ENCODE data around the gene TNFRSF19.
"Not testable (repeated sequence)": the region's sequence is repeated elsewhere in the genome, so short reads cannot be mapped to it uniquely, and the experiment has no call there.

TNFRSF19 gene

DNA sequence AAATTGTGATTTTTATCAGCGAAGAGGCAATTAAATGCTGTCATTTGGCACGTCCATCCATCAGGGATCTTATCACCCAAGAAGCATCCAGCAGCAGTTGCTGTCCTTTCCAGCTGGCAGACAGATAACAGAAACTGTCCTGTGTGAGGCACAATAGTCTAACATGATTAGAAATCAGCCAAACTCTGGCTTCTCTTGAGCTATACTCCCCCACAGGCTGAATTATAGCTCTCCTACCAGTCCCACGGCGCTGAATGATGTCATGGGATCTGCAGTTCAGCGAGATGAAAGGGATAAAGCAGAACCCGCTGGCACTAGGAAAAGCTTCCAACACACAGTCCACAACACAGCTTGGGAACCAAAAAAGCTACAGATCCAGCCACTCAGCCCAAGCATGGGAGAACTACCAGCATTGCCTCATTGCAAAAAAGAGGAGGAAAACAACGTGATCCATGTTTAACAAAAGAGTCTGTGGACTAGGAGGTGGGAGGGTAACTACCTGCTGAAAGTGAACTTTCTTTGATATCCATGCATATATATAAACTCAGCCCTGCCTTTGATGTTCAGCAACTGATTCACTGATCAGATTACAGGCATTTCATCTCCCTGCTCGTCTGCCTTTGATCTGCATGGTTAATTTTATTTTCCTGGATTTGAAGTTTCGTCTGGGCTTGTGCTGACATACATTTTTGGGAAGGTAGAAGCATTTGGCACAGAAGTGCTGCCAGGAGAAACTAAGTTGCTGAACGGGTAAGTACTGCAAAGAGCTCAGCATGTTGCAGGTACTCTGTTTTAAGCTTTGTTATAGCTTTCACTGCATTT, at the start of gene TNFRSF19:
Gene TNFRSF19 (plus strand): TSS at position 314 of the 822 bp plus-strand sequence. CDS start 19,772 bp downstream, outside the sequence.
- no peak for DNase-seq

DNA sequence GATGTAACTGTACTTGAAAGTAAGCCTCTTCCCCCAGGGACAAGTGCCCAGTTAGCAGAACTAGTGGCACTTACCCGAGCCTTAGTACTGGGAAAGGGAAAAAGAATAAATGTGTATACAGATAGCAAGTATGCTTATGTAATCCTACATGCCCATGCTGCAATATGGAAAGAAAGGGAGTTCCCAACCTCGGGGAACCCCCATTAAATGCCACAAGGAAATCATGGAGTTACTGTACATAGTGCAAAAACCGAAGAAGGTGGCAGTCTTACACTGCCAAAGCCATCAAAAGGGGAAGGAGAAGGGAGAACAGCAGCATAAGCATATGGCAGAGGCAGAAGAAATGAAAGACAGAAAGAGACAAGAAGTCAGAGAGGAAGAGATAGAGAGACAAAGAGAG, 40.3 kb upstream of the TNFRSF19 start:
- DNase-seq = not testable (repeated sequence)

GRCh38 chr13:23531446-23531845, 38.8 kb upstream of the TNFRSF19 start:
- no peak for DNase-seq

- no peak for DNase-seq
Measured at GRCh38 chr13:23534090-23534489, 36.1 kb upstream of the TNFRSF19 start.

GRCh38 chr13:23541221-23541824, 28.9 kb upstream of the TNFRSF19 start:
- DNase-seq = no peak

- DNase-seq = no peak
Measured at GRCh38 chr13:23544668-23545067, 25.5 kb upstream of the TNFRSF19 start.

- no peak for DNase-seq
Measured at GRCh38 chr13:23547000-23547590, 23.1 kb upstream of the TNFRSF19 start.

DNA sequence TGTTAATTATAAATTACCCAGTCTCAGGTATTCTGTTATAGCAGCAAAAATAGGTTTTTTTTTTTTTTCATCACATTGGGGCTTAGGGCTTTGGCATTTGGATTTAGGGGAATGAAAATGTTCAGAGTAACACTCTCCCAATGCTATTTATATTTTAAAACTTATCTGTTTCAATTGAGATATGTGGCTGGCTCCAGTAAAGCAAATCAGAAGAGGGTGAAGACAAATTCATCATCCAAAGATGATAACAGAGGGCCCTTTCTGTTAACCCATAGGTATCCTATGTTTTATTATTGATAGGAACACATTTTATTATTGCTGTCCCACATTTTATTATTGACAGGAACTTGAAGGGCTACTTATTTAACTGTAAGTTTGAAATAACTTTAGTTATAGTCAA, 20.5 kb upstream of the TNFRSF19 start:
- no peak for DNase-seq

GRCh38 chr13:23550163-23550562, 20.0 kb upstream of the TNFRSF19 start:
- no peak for DNase-seq

GRCh38 chr13:23551213-23552008, 18.8 kb upstream of the TNFRSF19 start:
- no peak for DNase-seq

GRCh38 chr13:23552171-23552570, 18.0 kb upstream of the TNFRSF19 start:
- no peak for DNase-seq

DNA sequence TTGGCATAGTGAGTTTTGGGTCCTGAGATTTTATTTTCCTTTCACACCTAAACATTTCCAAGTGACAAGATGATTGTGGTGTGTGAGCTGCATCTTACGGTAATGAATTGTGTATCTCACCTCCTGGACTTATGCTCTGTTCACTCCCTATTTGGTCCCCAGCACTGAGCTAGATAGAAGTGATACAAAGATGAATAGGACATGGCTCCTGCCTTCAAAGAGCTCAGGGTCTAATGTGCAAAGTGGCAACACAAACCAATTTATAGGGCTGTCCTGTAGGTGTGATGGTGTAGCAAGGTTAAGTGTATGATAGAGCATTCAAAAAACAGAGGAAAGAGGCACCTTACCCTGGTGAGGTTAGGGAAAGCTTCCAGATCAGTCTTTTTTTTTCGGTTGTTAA, 17.6 kb upstream of the TNFRSF19 start:
- DNase-seq = no peak

DNA sequence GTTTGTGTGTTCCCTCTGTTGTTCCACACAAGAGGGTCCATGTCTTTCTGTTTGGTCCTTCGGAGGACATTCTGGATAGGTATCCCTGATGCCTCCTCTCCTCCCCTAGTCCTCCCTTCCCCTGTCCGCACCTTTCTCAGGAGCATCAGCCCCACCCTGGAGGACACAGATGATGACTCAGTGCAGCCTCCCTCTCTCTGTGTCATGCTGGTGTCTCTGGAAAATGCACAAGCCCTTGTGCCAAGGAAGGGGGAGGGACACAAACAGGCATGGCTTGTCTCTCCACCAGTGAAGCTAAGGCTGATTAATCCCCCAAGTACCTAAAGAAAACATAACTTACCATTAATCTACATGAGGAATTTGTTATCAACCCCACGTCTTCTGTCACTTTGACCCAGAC, 16.2 kb upstream of the TNFRSF19 start:
- no peak for DNase-seq

- DNase-seq = no peak
Measured at GRCh38 chr13:23557043-23557442, 13.2 kb upstream of the TNFRSF19 start.

DNA sequence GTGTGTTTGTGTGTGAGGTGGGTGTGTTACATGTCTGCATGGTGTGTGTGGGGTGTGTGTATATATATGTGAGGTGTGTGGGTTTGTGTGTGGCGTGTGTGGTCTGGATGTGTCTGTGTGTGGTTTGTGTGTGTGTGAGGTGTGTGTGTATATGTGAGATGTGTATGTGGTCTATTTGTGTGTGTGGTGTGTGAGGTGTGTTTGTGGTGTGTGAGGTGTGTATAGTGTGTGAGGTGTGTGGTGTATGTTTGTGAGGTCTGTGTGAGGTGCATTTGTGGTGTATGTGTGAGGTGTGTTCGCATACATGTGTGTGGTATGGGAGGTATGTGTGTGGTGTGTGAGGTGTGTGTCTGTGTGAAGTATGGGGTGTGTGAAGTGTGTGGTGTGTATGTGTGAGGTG, 12.5 kb upstream of the TNFRSF19 start:
- no peak for DNase-seq

GRCh38 chr13:23558675-23559536, 11.3 kb upstream of the TNFRSF19 start:
- no peak for DNase-seq

- no peak for DNase-seq
Measured at GRCh38 chr13:23560571-23561089, 9.6 kb upstream of the TNFRSF19 start.

GRCh38 chr13:23561261-23561660, 9.0 kb upstream of the TNFRSF19 start:
- DNase-seq = no peak

DNA sequence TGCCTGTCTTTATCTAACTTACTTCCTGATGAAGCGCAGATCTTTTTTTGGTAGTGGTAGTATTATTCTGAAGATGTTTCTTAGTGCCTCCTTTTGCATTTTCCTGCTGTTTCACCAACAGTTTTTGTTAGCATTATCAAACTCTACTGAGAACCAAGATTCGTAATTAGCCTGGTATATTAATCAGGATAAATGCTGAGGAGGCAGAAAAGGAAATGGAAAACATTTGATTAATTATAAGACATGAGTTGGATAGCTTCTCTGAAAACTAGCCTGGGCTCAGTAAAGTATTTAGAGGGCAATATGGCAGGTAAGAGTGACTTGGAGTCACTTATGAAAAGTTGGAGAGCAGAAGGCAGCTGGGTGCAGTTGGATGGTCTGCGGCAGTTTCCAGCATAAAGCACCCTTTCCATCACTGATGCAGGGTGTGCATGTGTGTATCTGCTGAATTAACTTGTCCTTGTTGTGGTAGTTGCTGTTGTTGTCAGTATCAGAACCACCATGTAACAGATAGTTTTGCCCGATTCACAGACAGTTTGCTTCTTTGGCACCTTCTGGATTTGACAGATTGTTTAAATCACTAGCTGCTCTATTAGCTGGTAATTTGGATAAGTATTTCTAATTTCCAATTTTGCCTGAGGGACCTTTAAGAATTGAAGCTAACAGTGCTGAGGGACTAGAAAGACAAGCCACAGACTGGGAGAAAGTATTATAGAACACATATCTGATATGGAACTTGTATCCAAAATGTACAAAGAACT, 6.9 kb upstream of the TNFRSF19 start:
- DNase-seq = no peak

- no peak for DNase-seq
Measured at GRCh38 chr13:23567906-23568460, 2.2 kb upstream of the TNFRSF19 start.

- no peak for DNase-seq
Measured at GRCh38 chr13:23570921-23571315, 706 bp downstream of the TNFRSF19 start.
